Lower lobe of right lung (tissue), 2 donors: ENCODE results near the gene UBA5. TPM values are rescaled to one million over a fixed set of nuclear protein-coding genes. Genes with fewer than 3 reads are reported as not detected.

Experiments used
- ATAC-seq, 2 donors: fragments of 200-7000 bp; cut with Tn5 transposase; one replicate each; pipeline ENCODE4 v1.9.1; 2020 to 2022; ENCODE audit warnings: mild to moderate bottlenecking in 2 of 2, moderate library complexity in 2 of 2
- DNase-seq: peaks from one replicate; pipeline ENCODE4 v3.0.0-alpha.2; 2020
- H3K27ac ChIP-seq: fragments of 200-600 bp; one replicate; pipeline ENCODE4 v1.8.0; 2022
- H3K27me3 ChIP-seq: fragments of 200-600 bp; one replicate; pipeline ENCODE4 v1.8.0; 2022; ENCODE audit warnings: low read depth
- H3K36me3 ChIP-seq: fragments of 200-600 bp; one replicate; pipeline ENCODE4 v1.8.0; 2022; ENCODE audit warnings: mild to moderate bottlenecking
- H3K4me1 ChIP-seq: fragments of 200-600 bp; one replicate; pipeline ENCODE4 v1.8.0; 2022
- H3K4me3 ChIP-seq: fragments of 200-600 bp; one replicate; pipeline ENCODE4 v1.8.0; 2022; ENCODE audit warnings: mild to moderate bottlenecking
- H3K9me3 ChIP-seq: fragments of 200-600 bp; one replicate; pipeline ENCODE4 v1.8.0; 2022
- CTCF ChIP-seq: fragments of 200-600 bp; IDR thresholded peaks from one replicate; pipeline ENCODE4 v1.8.0; 2022; ENCODE audit warnings: antibody characterized with exemption, mild to moderate bottlenecking
- intact Hi-C: fragments of 100-400 bp; cut with DNase I; formaldehyde crosslinking; loops from one replicate; pipeline ENCODE4 v1.11.0; 2022
- total RNA-seq: library from RNA; stranded (reverse); fragmentation: NEBNext Ultra II Directional; extraction: Animal tissue kit (Norgen Biotek cat#: 25700); gene quantifications from one replicate; pipeline ENCODE4 v1.2.1, GENCODE V29; 2021
- donor health status: DM: no; HTN: yes; CAD: no; lungs with severe emphysema.

UBA5 gene
- total RNA-seq, 1 donor from 2014 or later, result 27.2 TPM

- H3K9me3 ChIP-seq, result no peaks in the 10 kb centered on the region
- H3K4me1 ChIP-seq, result peaks cover 37% of the 10 kb centered on the region
- peak; percentile 5 for TF ChIP-seq CTCF
- H3K36me3 ChIP-seq, result peaks cover 22% of the 10 kb centered on the region
- intact Hi-C loops, result no loop called here
- no peaks in the 10 kb centered on the region for H3K27me3 ChIP-seq
- H3K4me3 ChIP-seq, result peak within 1 kb of the TSS; percentile 83
- DNase-seq, result peak; percentile 97
- peak; percentile 94 to 95 for ATAC-seq
- peak within 1 kb of the TSS; percentile 99 for H3K27ac ChIP-seq
Observed at GRCh38 chr3:132722165-132723023, 62.3 kb downstream of the UBA5 start, which contains the start of gene NPHP3. Gene NPHP3 (minus strand): TSS chr3:132722409. CDS start chr3:132722355, 54 bp downstream.

- H3K27ac ChIP-seq, result peak overlapping the region; percentile 86
- no peak for TF ChIP-seq CTCF
- H3K27me3 ChIP-seq, result no peaks in the 10 kb centered on the region
- H3K9me3 ChIP-seq, result no peaks in the 10 kb centered on the region
- H3K4me1 ChIP-seq, result peaks cover 37% of the 10 kb centered on the region
- intact Hi-C loops, result no loop called here
- H3K4me3 ChIP-seq, result peak overlapping the region; percentile 72
- no peak for DNase-seq
- no peak for ATAC-seq
- H3K36me3 ChIP-seq, result peaks cover 13% of the 10 kb centered on the region
Observed at GRCh38 chr3:132723024-132723950, 63.2 kb downstream of the UBA5 start.

- no peaks in the 10 kb centered on the region for H3K27me3 ChIP-seq
- H3K4me3 ChIP-seq, result no peak overlapping the region
- peaks cover 8% of the 10 kb centered on the region for H3K4me1 ChIP-seq
- no peak for DNase-seq
- no peaks in the 10 kb centered on the region for H3K36me3 ChIP-seq
- H3K27ac ChIP-seq, result no peak overlapping the region
- TF ChIP-seq CTCF, result peak; percentile 80
- no peaks in the 10 kb centered on the region for H3K9me3 ChIP-seq
- intact Hi-C loops, result no loop called here
- ATAC-seq, result no peak
Observed at GRCh38 chr3:132726341-132726823, 66.3 kb downstream of the UBA5 start.

Other genes with a start within 250 kb of the UBA5 start
- gene DNAJC13, start 242.8 kb upstream of the UBA5 start, total RNA-seq, result 45.0 TPM
- 8.5 TPM for gene ACKR4, start 63.1 kb upstream of the UBA5 start, total RNA-seq
- 17.7 TPM for gene ACAD11, start 520 bp upstream of the UBA5 start, total RNA-seq
- 31.2 TPM for gene NPHP3, start 62.1 kb downstream of the UBA5 start, total RNA-seq